Cardiac muscle cell (in vitro differentiated cells and primary cell): ENCODE results near the gene SLC13A3. TPM values are rescaled to one million over a fixed set of nuclear protein-coding genes. Genes with fewer than 3 reads are reported as not detected.

Source experiments
- DNase-seq, 2 donors: peaks; one replicate each; pipeline versions ENCODE4 v3.0.0 to v3.0.0-alpha.2; 2010 to 2017; ENCODE audit warnings: low read depth in 1 of 2, low spot score in 1 of 2
- H3K27ac ChIP-seq: fragments of 200-600 bp; sonication (generic); 2 replicates; pipeline ENCODE4 v1.5.1; 2016
- H3K27me3 ChIP-seq: fragments of 200-600 bp; sonication (generic); 2 replicates; pipeline ENCODE4 v1.6.0; 2016; ENCODE audit warnings: control low read depth
- H3K36me3 ChIP-seq: fragments of 200-600 bp; sonication (generic); 2 replicates; pipeline ENCODE4 v1.5.1; 2016; ENCODE audit warnings: control low read depth
- H3K4me1 ChIP-seq: fragments of 200-600 bp; sonication (generic); 2 replicates; pipeline ENCODE4 v1.8.1; 2017; ENCODE audit warnings: low read depth, mild to moderate bottlenecking, mixed run types
- H3K4me3 ChIP-seq: fragments of 200-600 bp; sonication (generic); 2 replicates; pipeline ENCODE4 v1.5.1; 2016; ENCODE audit warnings: mild to moderate bottlenecking
- H3K9me3 ChIP-seq: fragments of 200-600 bp; sonication (generic); 2 replicates; pipeline ENCODE4 v1.5.1; 2017; ENCODE audit warnings: low read depth, mild to moderate bottlenecking, control low read depth
- CTCF ChIP-seq: IDR thresholded peaks from 2 replicates; pipeline ENCODE4 v1.5.1; 2012; ENCODE audit warnings: low read depth, mild to moderate bottlenecking, low read length
- polyA plus RNA-seq: library from polyadenylated mRNA; unstranded; fragments of >200 nt; fragmentation: Nextera tagmentation; extraction: Ambion mirVana; gene quantifications from 2 replicates; pipeline ENCODE4 v1.2.1, GENCODE V29; 2016
- total RNA-seq: library from RNA; depleted of rRNA; stranded (reverse); fragments of >200 nt; gene quantifications from 2 replicates; pipeline ENCODE4 v1.2.3, GENCODE V29; 2016

Gene SLC13A3
- total and polyA plus RNA-seq, 2 experiments from 2014 or later: 2.1 to 3.9 TPM

GRCh38 chr20:46689754-46690085 lies 38.5 kb upstream of the SLC13A3 start:
- Histone ChIP-seq H3K36me3 (no peaks in the 10 kb centered on the region), H3K4me1 (peaks cover 9% of the 10 kb centered on the region), H3K9me3 (no peaks in the 10 kb centered on the region), H3K27ac (no peak overlapping the region), H3K4me3 (peak overlapping the region; percentile 64), H3K27me3 (no peaks in the 10 kb centered on the region)
- TF ChIP-seq CTCF: no peak
- no peak for DNase-seq

GRCh38 chr20:46689082-46689753 lies 38.0 kb upstream of the SLC13A3 start, which contains the start of gene TP53RK:
Gene TP53RK, minus strand, starts transcription at chr20:46689444. Its CDS starts 30 bp downstream, at chr20:46689414.
- no peaks in the 10 kb centered on the region for H3K9me3 ChIP-seq
- no peak for TF ChIP-seq CTCF
- no peaks in the 10 kb centered on the region for H3K27me3 ChIP-seq
- peaks cover 7% of the 10 kb centered on the region for H3K4me1 ChIP-seq
- H3K4me3 ChIP-seq: peak within 1 kb of the TSS; percentile 64
- DNase-seq: peak; percentile 98 to 100
- no peaks in the 10 kb centered on the region for H3K36me3 ChIP-seq
- H3K27ac ChIP-seq: peak within 1 kb of the TSS; percentile 89

GRCh38 chr20:46688151-46689081 lies 37.2 kb upstream of the SLC13A3 start:
- Histone ChIP-seq H3K27me3 (no peaks in the 10 kb centered on the region), H3K27ac (peak overlapping the region; percentile 89), H3K36me3 (no peaks in the 10 kb centered on the region), H3K4me1 (peaks cover 10% of the 10 kb centered on the region), H3K9me3 (no peaks in the 10 kb centered on the region), H3K4me3 (peak overlapping the region; percentile 64)
- peak in 1 of 2 donors; percentile 56 for DNase-seq
- no peak for TF ChIP-seq CTCF

GRCh38 chr20:46683939-46684750 lies 32.9 kb upstream of the SLC13A3 start:
- H3K27ac ChIP-seq: peak overlapping the region; percentile 78
- H3K4me1 ChIP-seq: peaks cover 17% of the 10 kb centered on the region
- peak; percentile 81 to 84 for DNase-seq
- no peak for TF ChIP-seq CTCF
- no peaks in the 10 kb centered on the region for H3K9me3 ChIP-seq
- peak overlapping the region; percentile 45 for H3K4me3 ChIP-seq
- H3K27me3 ChIP-seq: no peaks in the 10 kb centered on the region
- H3K36me3 ChIP-seq: no peaks in the 10 kb centered on the region

- no peaks in the 10 kb centered on the region for H3K36me3 ChIP-seq
- no peak for DNase-seq
- H3K4me3 ChIP-seq: peak overlapping the region; percentile 45
- no peaks in the 10 kb centered on the region for H3K27me3 ChIP-seq
- TF ChIP-seq CTCF: no peak
- H3K27ac ChIP-seq: peak overlapping the region; percentile 35
- H3K9me3 ChIP-seq: no peaks in the 10 kb centered on the region
- H3K4me1 ChIP-seq: peaks cover 17% of the 10 kb centered on the region
These were observed 32.3 kb upstream of the SLC13A3 start for GRCh38 chr20:46683668-46683938.
